ENCODE data around the gene MUSTN1. TPM values are rescaled to one million over a fixed set of nuclear protein-coding genes. Genes with fewer than 3 reads are reported as not detected.

MUSTN1 gene
- total RNA-seq, 1 donor from 2014 or later = 1.4 TPM

- intact Hi-C loops (cut with micrococcal nuclease) = no loop called here
These were observed 17.6 kb upstream of the MUSTN1 start for GRCh38 chr3:52852419-52852818.

- intact Hi-C loops (cut with micrococcal nuclease) = loop anchor here (1.0 kb wide), 1 partner anchor 221 kb away; no protein-coding TSS in a partner anchor
These were observed 16.5 kb upstream of the MUSTN1 start for GRCh38 chr3:52851348-52851747.

- intact Hi-C loops (cut with micrococcal nuclease) = loop anchor here (5.0 kb wide), 1 partner anchor 83 kb away; no protein-coding TSS in a partner anchor
These were observed 14.8 kb upstream of the MUSTN1 start for GRCh38 chr3:52849656-52850055.

GRCh38 chr3:52848617-52849016 lies 13.8 kb upstream of the MUSTN1 start:
- intact Hi-C loops (cut with micrococcal nuclease) = loop anchor here (5.0 kb wide), 1 partner anchor 84 kb away; no protein-coding TSS in a partner anchor

- intact Hi-C loops (cut with micrococcal nuclease) = loop anchor here (5.0 kb wide), 1 partner anchor 85 kb away; no protein-coding TSS in a partner anchor
These were observed 12.9 kb upstream of the MUSTN1 start for GRCh38 chr3:52847726-52848125.

- intact Hi-C loops (cut with micrococcal nuclease) = loop anchor here (5.0 kb wide), 1 partner anchor 85 kb away; no protein-coding TSS in a partner anchor
These were observed 12.4 kb upstream of the MUSTN1 start for GRCh38 chr3:52847241-52847640.

- intact Hi-C loops (cut with micrococcal nuclease) = loop anchor here (5.0 kb wide), 1 partner anchor 86 kb away; no protein-coding TSS in a partner anchor
These were observed 11.7 kb upstream of the MUSTN1 start for GRCh38 chr3:52846432-52846965.

- intact Hi-C loops (cut with micrococcal nuclease) = loop anchor here (5.0 kb wide), 1 partner anchor 86 kb away; no protein-coding TSS in a partner anchor
These were observed 11.0 kb upstream of the MUSTN1 start for GRCh38 chr3:52845691-52846431.

GRCh38 chr3:52845157-52845556 lies 10.3 kb upstream of the MUSTN1 start:
- intact Hi-C loops (cut with micrococcal nuclease) = loop anchor here (5.0 kb wide), 1 partner anchor 87 kb away; no protein-coding TSS in a partner anchor

GRCh38 chr3:52844290-52844975 lies 9.6 kb upstream of the MUSTN1 start:
- intact Hi-C loops (cut with micrococcal nuclease) = no loop called here

GRCh38 chr3:52843881-52844280 lies 9.1 kb upstream of the MUSTN1 start:
- intact Hi-C loops (cut with micrococcal nuclease) = no loop called here

- intact Hi-C loops (cut with micrococcal nuclease) = no loop called here
These were observed 8.5 kb upstream of the MUSTN1 start for GRCh38 chr3:52843108-52843865.

GRCh38 chr3:52842424-52842823 lies 7.6 kb upstream of the MUSTN1 start:
- intact Hi-C loops (cut with micrococcal nuclease) = no loop called here

- intact Hi-C loops (cut with micrococcal nuclease) = no loop called here
These were observed 7.1 kb upstream of the MUSTN1 start for GRCh38 chr3:52841981-52842340.

GRCh38 chr3:52841211-52841980 lies 6.6 kb upstream of the MUSTN1 start:
- intact Hi-C loops (cut with micrococcal nuclease) = no loop called here

GRCh38 chr3:52839892-52840545 lies 5.2 kb upstream of the MUSTN1 start:
- intact Hi-C loops (cut with micrococcal nuclease) = no loop called here

- intact Hi-C loops (cut with micrococcal nuclease) = no loop called here
These were observed 4.4 kb upstream of the MUSTN1 start for GRCh38 chr3:52839268-52839575.

GRCh38 chr3:52838561-52839267 lies 3.9 kb upstream of the MUSTN1 start:
- intact Hi-C loops (cut with micrococcal nuclease) = no loop called here

- intact Hi-C loops (cut with micrococcal nuclease) = no loop called here
These were observed 2.2 kb upstream of the MUSTN1 start for GRCh38 chr3:52836986-52837385.

GRCh38 chr3:52836471-52836845 lies 1.6 kb upstream of the MUSTN1 start:
- intact Hi-C loops (cut with micrococcal nuclease) = no loop called here
